GM19328 (cell line): ENCODE data around the gene PLIN4.

Source experiments
- ATAC-seq: cut with Tn5 transposase; IDR thresholded peaks from one replicate; pipeline ENCODE4 v1.9.1; 2021; ENCODE audit warnings: mild to moderate bottlenecking, moderate library complexity; ENCODE audit not compliant: unreplicated experiment

The PLIN4 gene

GRCh38 chr19:4507804-4508203, 10.5 kb downstream of the PLIN4 start:
- no peak for ATAC-seq

- ATAC-seq, result no peak
These were observed 11.2 kb downstream of the PLIN4 start for GRCh38 chr19:4507150-4507452.

- no peak for ATAC-seq
These were observed 11.7 kb downstream of the PLIN4 start for GRCh38 chr19:4506449-4507149.

GRCh38 chr19:4505570-4506448, 12.5 kb downstream of the PLIN4 start:
- no peak for ATAC-seq

GRCh38 chr19:4504891-4505569, 13.3 kb downstream of the PLIN4 start:
- ATAC-seq, result no peak

- no peak for ATAC-seq
These were observed 14.0 kb downstream of the PLIN4 start for GRCh38 chr19:4504297-4504701.

GRCh38 chr19:4503825-4504170, 14.5 kb downstream of the PLIN4 start:
- ATAC-seq, result no peak

- ATAC-seq, result no peak
These were observed 15.0 kb downstream of the PLIN4 start for GRCh38 chr19:4503132-4503824.

- no peak for ATAC-seq
These were observed 15.8 kb downstream of the PLIN4 start for GRCh38 chr19:4502282-4503131.

- ATAC-seq, result no peak
These were observed 16.6 kb downstream of the PLIN4 start for GRCh38 chr19:4501691-4502090.

GRCh38 chr19:4500841-4501591, 17.3 kb downstream of the PLIN4 start:
- no peak for ATAC-seq

GRCh38 chr19:4499855-4500254, 18.4 kb downstream of the PLIN4 start:
- no peak for ATAC-seq

GRCh38 chr19:4499318-4499717, 19.0 kb downstream of the PLIN4 start:
- ATAC-seq, result no peak

- no peak for ATAC-seq
These were observed 19.6 kb downstream of the PLIN4 start for GRCh38 chr19:4498694-4499093.

GRCh38 chr19:4497770-4498389, 20.4 kb downstream of the PLIN4 start:
- no peak for ATAC-seq

- no peak for ATAC-seq
These were observed 22.0 kb downstream of the PLIN4 start for GRCh38 chr19:4496304-4496703.

- ATAC-seq, result no peak
These were observed 22.8 kb downstream of the PLIN4 start for GRCh38 chr19:4495471-4495870.

- ATAC-seq, result no peak
These were observed 23.6 kb downstream of the PLIN4 start for GRCh38 chr19:4494691-4495064.

- no peak for ATAC-seq
These were observed 24.2 kb downstream of the PLIN4 start for GRCh38 chr19:4493929-4494690.
